Fibroblast of mammary gland (primary cell): ENCODE results near the gene MAPK8IP3.

ENCODE experiments used
- DNase-seq: peaks from one replicate; pipeline ENCODE4 v3.0.0-alpha.2; 2010; ENCODE audit warnings: low read depth
- H3K4me3 ChIP-seq: 2 replicates; pipeline ENCODE4 v1.5.1; 2011; ENCODE audit warnings: low read depth, mild to moderate bottlenecking, low read length, moderate library complexity; ENCODE audit not compliant: control insufficient read depth
- CTCF ChIP-seq: conservative IDR thresholded peaks from 2 replicates; pipeline ENCODE4 v1.5.1; 2011; ENCODE audit warnings: low read depth, low read length, inconsistent platforms; ENCODE audit not compliant: control insufficient read depth, insufficient read depth

The MAPK8IP3 gene

GRCh38 chr16:1701216-1701878 lies 4.6 kb upstream of the MAPK8IP3 start:
- H3K4me3 ChIP-seq = no peak overlapping the region
- TF ChIP-seq CTCF = no peak
- DNase-seq = no peak

GRCh38 chr16:1705324-1705687 lies 689 bp upstream of the MAPK8IP3 start:
- peak; percentile 50 for DNase-seq
- H3K4me3 ChIP-seq = peak overlapping the region; percentile 65

- DNase-seq = no peak
- H3K4me3 ChIP-seq = peak overlapping the region; percentile 86
- TF ChIP-seq CTCF = no peak
These were observed 594 bp downstream of the MAPK8IP3 start for GRCh38 chr16:1706386-1707192.

GRCh38 chr16:1707193-1707790 lies 1.3 kb downstream of the MAPK8IP3 start:
- peak overlapping the region; percentile 86 for H3K4me3 ChIP-seq
- DNase-seq = no peak
- TF ChIP-seq CTCF = no peak

- no peak for DNase-seq
- TF ChIP-seq CTCF = no peak
- H3K4me3 ChIP-seq = peak overlapping the region; percentile 86
These were observed 2.2 kb downstream of the MAPK8IP3 start for GRCh38 chr16:1708083-1708767.

- peak; percentile 92 for DNase-seq
- peak overlapping the region; percentile 40 for H3K4me3 ChIP-seq
- TF ChIP-seq CTCF = no peak
These were observed 2.8 kb downstream of the MAPK8IP3 start for GRCh38 chr16:1708768-1709180.

GRCh38 chr16:1709356-1709755 lies 3.4 kb downstream of the MAPK8IP3 start:
- DNase-seq = no peak
- peak overlapping the region; percentile 40 for H3K4me3 ChIP-seq
- no peak for TF ChIP-seq CTCF
